Fibroblast of mammary gland (primary cell): ENCODE measurements around the gene MPP1.
A peak's percentile ranks its signal among the peaks of the same experiment; 100 is the strongest.

Experiments
- DNase-seq: peaks from one replicate; pipeline ENCODE4 v3.0.0-alpha.2; 2010; ENCODE audit warnings: low read depth
- H3K4me3 ChIP-seq: 2 replicates; pipeline ENCODE4 v1.5.1; 2011; ENCODE audit warnings: low read depth, mild to moderate bottlenecking, low read length, moderate library complexity; ENCODE audit not compliant: control insufficient read depth
- CTCF ChIP-seq: conservative IDR thresholded peaks from 2 replicates; pipeline ENCODE4 v1.5.1; 2011; ENCODE audit warnings: low read depth, low read length, inconsistent platforms; ENCODE audit not compliant: control insufficient read depth, insufficient read depth

MPP1 gene

DNA sequence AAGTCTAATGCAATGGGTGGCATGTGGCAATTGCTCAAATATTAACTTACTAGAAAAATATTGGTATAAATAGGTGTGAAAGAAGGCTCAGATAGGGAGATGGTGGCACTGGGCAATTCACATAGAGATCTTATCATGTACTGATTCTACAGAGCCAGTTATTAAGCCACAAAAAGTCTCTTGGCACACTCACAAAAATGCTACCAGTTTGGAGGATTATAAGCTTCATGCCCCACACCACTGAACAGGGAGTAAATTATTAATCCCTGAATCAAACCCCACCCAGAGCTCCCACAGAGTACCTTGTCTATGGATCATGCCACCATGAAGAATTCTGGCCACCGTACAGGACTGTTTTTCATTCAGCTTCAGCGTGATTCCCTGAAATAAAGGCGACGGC, 13.8 kb downstream of the MPP1 start:
- DNase-seq = no peak
- TF ChIP-seq CTCF = no peak
- H3K4me3 ChIP-seq = no peak overlapping the region

- H3K4me3 ChIP-seq = no peak overlapping the region
- DNase-seq = no peak
- no peak for TF ChIP-seq CTCF
Observed at GRCh38 chrX:154785716-154786115, 19.6 kb downstream of the MPP1 start.

DNA sequence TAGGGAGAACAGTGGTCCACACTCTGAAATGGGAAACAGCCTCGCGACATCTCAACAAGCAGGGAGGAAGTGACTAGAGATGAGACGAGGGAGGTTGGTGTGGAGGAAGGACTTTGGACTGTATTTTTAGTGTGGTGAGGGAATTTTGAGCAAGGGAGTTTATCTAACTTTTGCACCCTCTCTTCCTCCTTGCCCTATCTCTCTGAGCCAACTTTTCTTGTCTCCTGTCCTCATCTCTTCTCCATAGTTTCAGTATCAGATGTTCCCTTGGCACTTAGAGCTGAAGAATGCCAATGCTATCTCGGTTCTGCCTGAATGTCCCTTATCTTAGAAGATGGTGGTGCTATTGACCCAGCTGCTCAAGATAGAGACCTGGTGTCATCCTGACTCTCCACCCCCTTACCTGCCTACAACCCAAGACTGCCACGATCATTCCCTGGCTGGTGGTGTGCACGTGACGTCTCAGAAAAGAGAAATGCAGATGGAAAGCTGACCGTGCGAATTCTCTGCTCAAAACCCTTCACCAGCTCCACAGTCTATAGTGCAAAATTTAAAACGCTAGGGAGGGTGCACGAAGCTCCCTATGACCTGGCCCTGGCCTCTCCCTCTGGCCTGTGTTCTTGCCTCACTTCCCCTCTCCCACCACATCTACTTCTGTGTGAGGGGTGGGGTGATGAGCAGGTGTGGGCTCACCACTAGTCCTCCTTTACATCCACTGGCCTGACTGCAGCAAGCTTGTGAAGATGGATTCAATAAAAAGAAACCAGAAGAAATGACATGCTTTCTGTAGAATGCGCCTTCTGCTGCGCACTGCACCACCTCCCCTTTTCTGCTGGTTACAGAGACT, 20.9 kb downstream of the MPP1 start:
- no peak for DNase-seq
- no peak overlapping the region for H3K4me3 ChIP-seq
- TF ChIP-seq CTCF = no peak

GRCh38 chrX:154780968-154781367, 24.3 kb downstream of the MPP1 start:
- TF ChIP-seq CTCF = no peak
- DNase-seq = no peak
- H3K4me3 ChIP-seq = no peak overlapping the region

GRCh38 chrX:154779261-154779660, 26.0 kb downstream of the MPP1 start:
- TF ChIP-seq CTCF = no peak
- H3K4me3 ChIP-seq = no peak overlapping the region
- DNase-seq = peak; percentile 85

DNA sequence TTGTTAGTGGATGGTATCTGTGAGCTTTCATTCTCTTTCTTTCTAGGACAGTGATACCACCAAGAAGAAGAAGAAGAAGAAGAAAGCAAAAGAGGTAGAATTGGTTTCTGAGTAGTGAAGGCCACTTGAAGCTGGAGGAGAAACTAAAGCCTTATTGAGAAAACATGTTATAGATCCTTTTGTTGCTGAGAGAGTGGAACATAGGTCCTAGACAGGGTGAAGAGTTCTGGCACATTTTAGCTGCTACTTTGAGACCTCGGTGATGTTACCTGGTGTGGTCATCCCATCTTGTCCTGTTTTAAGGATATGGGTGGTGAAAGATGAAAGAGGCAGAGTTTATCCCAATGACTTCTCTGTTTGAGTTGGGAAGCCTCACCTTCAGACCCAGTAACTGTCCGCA, 28.5 kb downstream of the MPP1 start:
- DNase-seq = no peak
- no peak overlapping the region for H3K4me3 ChIP-seq
- no peak for TF ChIP-seq CTCF
